ENCODE measurements around the gene RTCB. TPM values are rescaled to one million over a fixed set of nuclear protein-coding genes. Genes with fewer than 3 reads are reported as not detected.

The RTCB gene
- polyA plus RNA-seq, 1 of the 3 experiments (the other 2 are of a cell fraction): 89.6 TPM

DNA sequence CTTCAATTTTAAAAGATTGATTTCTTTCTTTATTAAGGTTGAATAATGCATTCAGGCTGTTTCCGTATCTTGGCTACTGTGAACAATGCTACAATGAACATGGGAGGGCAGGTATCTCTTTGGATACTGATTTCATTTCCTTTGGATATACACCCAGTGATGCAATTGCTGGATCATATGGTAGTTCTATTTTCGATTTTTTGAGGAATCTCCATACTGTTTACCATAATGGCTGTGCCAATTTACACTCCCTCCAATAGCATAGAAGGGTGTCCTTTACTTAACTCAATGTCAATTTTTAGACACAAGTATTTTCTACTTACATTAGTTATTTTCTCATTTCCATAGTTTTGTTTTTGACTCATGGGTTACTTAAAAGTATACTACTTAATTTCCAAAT lies 8.0 kb downstream of the RTCB start:
- Histone ChIP-seq H3K36me3 (replicated peaks in 1 of 2; ENCODE audit: control insufficient read depth in 1 of 2, insufficient read depth in 2 of 2, low read length in 1 of 2) (peaks cover 73 to 78% of the 10 kb centered on the region in 2 experiments), H2AFZ (ENCODE audit: low read depth) (no peak overlapping the region), H3K4me3 (ENCODE audit: low read depth in 2 of 2, low read length in 1 of 2) (no peak overlapping the region), H3K4me1 (ENCODE audit: control insufficient read depth in 1 of 2, insufficient read depth in 2 of 2, low read depth in 1 of 2, low read length in 1 of 2) (no peaks in the 10 kb centered on the region), H3K27me3 (ENCODE audit: insufficient read depth) (no peaks in the 10 kb centered on the region), H3K27ac (ENCODE audit: low read depth in 2 of 2, low read length in 1 of 2) (no peak overlapping the region), H3F3A (replicated peaks; ENCODE audit: insufficient read depth) (no peaks in the 10 kb centered on the region), H3K4me2 (no peak overlapping the region), H3K79me2 (ENCODE audit: insufficient read depth) (peaks cover 28% of the 10 kb centered on the region), H3K9me2 (no peaks in the 10 kb centered on the region), H3K9ac (no peak overlapping the region), H3K9me3 (no peaks in the 10 kb centered on the region), H4K20me1 (ENCODE audit: insufficient read depth) (no peaks in the 10 kb centered on the region; the same call in 1 of the 2 replicates)
- ChIA-PET POLR2A (no interaction called here), CTCF (interaction anchor here (1.0 kb wide), 1 partner anchor 64 kb away, joined by 3 read pairs; no protein-coding TSS in a partner anchor)
- 67% methylated on average over 2 of the region's 2 CpGs for WGBS (ENCODE audit: low lambda C conversion rate)
- TF ChIP-seq JUND (IDR thresholded peaks at IDR 0.05) (no peak), IRF3 (IDR thresholded peaks at IDR 0.05; ENCODE audit: low read depth, low read length) (no peak), RAD21 (IDR thresholded peaks at IDR 0.05; ENCODE audit: low read length) (no peak), TCF12 (IDR thresholded peaks at IDR 0.05) (no peak), RCOR1 (IDR thresholded peaks at IDR 0.05; ENCODE audit: low read length) (no peak), FOXM1 (IDR thresholded peaks at IDR 0.05; ENCODE audit: low read depth) (no peak), EZH2phosphoT487 (IDR thresholded peaks at IDR 0.05; ENCODE audit: borderline replicate concordance, low read depth) (no peak), REST (IDR thresholded peaks at IDR 0.05; ENCODE audit: low read depth, low read length) (no peak), YY1 (IDR thresholded peaks at IDR 0.05; ENCODE audit: low read depth) (no peak), GABPA (IDR thresholded peaks at IDR 0.05; ENCODE audit: low read depth) (no peak), FOXJ3 (CRISPR knock-in tag; IDR thresholded peaks at IDR 0.05) (no peak), CHD2 (IDR thresholded peaks at IDR 0.05; ENCODE audit: low read length, partially characterized antibody) (no peak), ZBTB33 (IDR thresholded peaks at IDR 0.05; ENCODE audit: borderline replicate concordance, low read depth) (no peak), TAF1 (IDR thresholded peaks at IDR 0.05; ENCODE audit: borderline replicate concordance, low read depth, low read length) (no peak), EP300 (IDR thresholded peaks at IDR 0.05; ENCODE audit: borderline replicate concordance in 1 of 2, low read depth in 1 of 2, low read length in 1 of 2) (no peak)
- TF ChIP-seq, protein P1, sequence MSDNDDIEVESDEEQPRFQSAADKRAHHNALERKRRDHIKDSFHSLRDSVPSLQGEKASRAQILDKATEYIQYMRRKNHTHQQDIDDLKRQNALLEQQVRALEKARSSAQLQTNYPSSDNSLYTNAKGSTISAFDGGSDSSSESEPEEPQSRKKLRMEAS (IDR thresholded peaks at IDR 0.05; ENCODE audit: low read depth): no peak
- DNase-seq: no peak
